HepG2 (cell line): ENCODE results near the gene UBE2D4. TPM values are rescaled to one million over a fixed set of nuclear protein-coding genes. Genes with fewer than 3 reads are reported as not detected.

Experiments
- ATAC-seq: fragments of 200-7000 bp; cut with Tn5 transposase; 3 replicates; pipeline ENCODE4 v1.9.1; 2020; ENCODE audit warnings: mild to moderate bottlenecking, moderate library complexity
- BruUV-seq: library from RNA; stranded (reverse); fragments of 400-500 nt; replicated peaks from 2 replicates; lab custom pipeline; 2021; lab: Mats Ljungman, UMichigan
- CTCF ChIA-PET: fragments of 300-600 bp; formaldehyde crosslinking; extraction: SDS; loops from one replicate; lab custom pipeline; 2021; ENCODE audit warnings: low total read pairs, inconsistent platforms, low intra/inter-chr PET ratio; lab: Yijun Ruan, JAX
- POLR2A ChIA-PET: fragments of 350-600 bp; sonication (Branson Sonifier 250); formaldehyde crosslinking; loops from one replicate; lab custom pipeline; 2020; ENCODE audit warnings: antibody characterized with exemption, inconsistent platforms; lab: Yijun Ruan, JAX
- DNase-seq: peaks from one replicate; pipeline ENCODE4 v3.0.0-alpha.2; 2015; ENCODE audit warnings: low spot score
- FAIRE-seq: peaks from 3 replicates; lab custom pipeline; 2011; peaks lifted over from hg19 to GRCh38; lab: Jason Lieb, UNC
- H2AFZ ChIP-seq: one replicate; pipeline ENCODE4 v1.6.1; 2011; ENCODE audit warnings: low read length, inconsistent platforms
- H3K27ac ChIP-seq: fragments of 300-600 bp; 3 replicates; pipeline ENCODE4 v1.8.0; 2011; ENCODE audit warnings: mixed run types, mild to moderate bottlenecking, mixed read lengths, low read length, inconsistent platforms; ENCODE audit not compliant: insufficient read depth; ENCODE audit errors: extremely low read length
- H3K27me3 ChIP-seq, 2 experiments: fragments of 200-600 bp in 1 of 2; 2 replicates in 1 of 2; 3 replicates in 1 of 2; pipeline versions ENCODE4 v1.6.0 to v1.8.0; 2011; ENCODE audit warnings: low read length in 2 of 2, mild to moderate bottlenecking in 2 of 2, moderate library complexity in 2 of 2, inconsistent platforms in 1 of 2; ENCODE audit not compliant: insufficient read depth in 2 of 2, control insufficient read depth in 1 of 2
- H3K36me3 ChIP-seq, 2 experiments: fragments of 200-600 bp in 1 of 2; replicated peaks in 1 of 2; 2 replicates in 1 of 2; 3 replicates in 1 of 2; pipeline versions ENCODE4 v1.5.1 to v1.8.0; 2011; ENCODE audit warnings: low read length in 2 of 2, inconsistent platforms in 1 of 2; ENCODE audit not compliant: insufficient read depth in 2 of 2, control insufficient read depth in 1 of 2
- H3K4me1 ChIP-seq: 2 replicates; pipeline ENCODE4 v1.5.1; 2012; ENCODE audit warnings: low read length, inconsistent platforms; ENCODE audit not compliant: insufficient read depth
- H3K4me2 ChIP-seq: 2 replicates; pipeline ENCODE4 v1.6.0; 2011; ENCODE audit warnings: low read depth, low read length, inconsistent platforms
- H3K4me3 ChIP-seq, 3 experiments: fragments of 200-600 bp in 1 of 3; sonication (generic), shearing (Covaris generic) in 1 of 3; replicated peaks in 1 of 3; 2 replicates each; pipeline ENCODE4 v1.5.1; 2011 to 2016; ENCODE audit warnings: low read length in 3 of 3, inconsistent platforms in 2 of 3, low read depth in 2 of 3, mild to moderate bottlenecking in 2 of 3, control low read depth in 1 of 3, mixed read lengths in 1 of 3; ENCODE audit not compliant: insufficient read depth in 1 of 3
- H3K79me2 ChIP-seq: one replicate; pipeline ENCODE4 v1.6.1; 2011; ENCODE audit warnings: low read length, inconsistent platforms; ENCODE audit not compliant: insufficient read depth
- H3K9ac ChIP-seq: 2 replicates; pipeline ENCODE4 v1.6.0; 2011; ENCODE audit warnings: mild to moderate bottlenecking, low read depth, low read length, inconsistent platforms; ENCODE audit not compliant: insufficient read depth
- H3K9me3 ChIP-seq: 2 replicates; pipeline ENCODE4 v1.5.1; 2012; ENCODE audit warnings: mild to moderate bottlenecking, low read length
- H4K20me1 ChIP-seq: 2 replicates; pipeline ENCODE4 v1.6.0; 2011; ENCODE audit warnings: inconsistent platforms, mild to moderate bottlenecking, low read length, moderate library complexity; ENCODE audit not compliant: insufficient read depth
- AHR ChIP-seq: IDR thresholded peaks from 2 replicates; pipeline ENCODE4 v1.6.1; 2018; ENCODE audit warnings: missing genetic modification reagents, missing compliant biosample characterization
- DNMT1 ChIP-seq: sonication (generic); formaldehyde crosslinking; IDR thresholded peaks from 2 replicates; pipeline ENCODE4 v1.5.1; 2020; ENCODE audit warnings: mild to moderate bottlenecking, missing genetic modification reagents
- ERF ChIP-seq: IDR thresholded peaks from 2 replicates; pipeline ENCODE4 v1.6.1; 2018; ENCODE audit warnings: missing biosample characterization, missing genetic modification reagents
- SALL1 ChIP-seq: sonication (generic); formaldehyde crosslinking; IDR thresholded peaks from 2 replicates; pipeline ENCODE4 v1.8.0; 2022; ENCODE audit warnings: mild to moderate bottlenecking, missing genetic modification reagents
- ZC3H4 ChIP-seq: sonication (generic); formaldehyde crosslinking; IDR thresholded peaks from 2 replicates; pipeline ENCODE4 v1.4.0; 2020; ENCODE audit warnings: missing genetic modification reagents, borderline replicate concordance
- ZNF121 ChIP-seq: sonication (generic); formaldehyde crosslinking; IDR thresholded peaks from 2 replicates; pipeline ENCODE4 v1.5.0; 2020; ENCODE audit warnings: mild to moderate bottlenecking, missing genetic modification reagents
- ZNF124 ChIP-seq: sonication (generic); formaldehyde crosslinking; IDR thresholded peaks from 2 replicates; pipeline ENCODE4 v1.4.0; 2020; ENCODE audit warnings: missing genetic modification reagents
- WGBS: methylation state at CpG from one replicate; pipeline ENCODE4 v1.1.6; 2017; ENCODE audit warnings: low lambda C conversion rate; 5-methylcytosine and 5-hydroxymethylcytosine counted together
- in situ Hi-C: cut with HindIII; loops from 2 replicates; pipeline ENCODE4 v1.10.0; 2017; ENCODE audit warnings: low pct_unique_long_range_greater_than_20kb; ENCODE audit not compliant: extremely low pct_ligation_motif_present
- intact Hi-C: fragments of 100-400 bp; cut with micrococcal nuclease; formaldehyde crosslinking; loops from one replicate; pipeline ENCODE4 v1.10.0; 2022; ENCODE audit not compliant: unreplicated experiment
- polyA plus RNA-seq, 8 experiments: library from polyadenylated mRNA; depleted of rRNA in 3 of 8; stranded (reverse) in 7 of 8; unstranded in 1 of 8; fragments of >200 nt; fragmentation: Illumina TruSeq in 4 of 8; extraction: Trizol in 4 of 8; gene quantifications; 2 replicates each; pipeline versions ENCODE4 v1.2.1 to v1.2.3, GENCODE V29; 2011 to 2016; ENCODE audit warnings: low read depth in 4 of 8, missing spikeins in 1 of 8, mixed read lengths in 1 of 8; ENCODE audit not compliant: insufficient read depth in 1 of 8
- total RNA-seq, 5 experiments: library from RNA; depleted of rRNA; stranded (reverse); fragments of >200 nt; fragmentation: Illumina TruSeq; extraction: Trizol; gene quantifications; 2 replicates each; pipeline ENCODE4 v1.2.3, GENCODE V29; 2016; ENCODE audit warnings: low read depth in 1 of 5
- TF ChIP-seq, protein P1 (sequence below): sonication (generic); formaldehyde crosslinking; IDR thresholded peaks from 2 replicates; pipeline ENCODE4 v1.4.0; 2020; ENCODE audit warnings: mild to moderate bottlenecking, missing genetic modification reagents
- TF ChIP-seq, protein P2 (sequence below): sonication (generic); formaldehyde crosslinking; IDR thresholded peaks from 2 replicates; pipeline ENCODE4 v1.4.0; 2020; ENCODE audit warnings: mild to moderate bottlenecking, low read depth, missing genetic modification reagents
- TF ChIP-seq, protein P3 (sequence below): sonication (generic); formaldehyde crosslinking; IDR thresholded peaks from 2 replicates; pipeline ENCODE4 v1.4.0; 2020; ENCODE audit warnings: low read depth, mild to moderate bottlenecking, missing genetic modification reagents

The UBE2D4 gene
- total and polyA plus RNA-seq, 2 of the 13 experiments (the other 11 are each of a cell fraction or from before 2014, with no cell fraction given): 9.9 to 16.0 TPM

DNA sequence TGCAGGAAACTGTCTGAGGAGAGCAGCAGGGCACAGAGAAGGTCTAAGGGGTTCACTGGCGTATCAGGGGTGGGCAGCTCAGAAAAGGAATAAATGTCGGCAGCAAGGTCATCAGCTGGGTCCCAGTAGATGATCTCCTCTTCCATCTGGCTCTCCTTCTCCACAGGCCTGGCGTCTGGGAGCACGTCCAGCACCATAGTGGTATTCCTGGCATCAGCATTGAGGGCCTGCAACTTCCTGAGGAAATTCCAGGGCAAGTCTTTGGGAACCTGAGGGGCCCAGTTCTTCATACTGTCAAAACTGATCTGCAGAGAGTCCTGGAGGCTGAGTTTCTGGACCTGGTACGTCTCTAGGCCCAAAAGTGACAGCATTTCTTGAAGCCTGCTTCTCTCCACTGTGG is 47.4 kb upstream of the UBE2D4 start:
- in situ Hi-C loops (no loop called here), intact Hi-C loops (no loop called here)
- 100% methylated on average over 5 of the region's 5 CpGs for WGBS
- POLR2A ChIA-PET: interaction anchor here (1.3 kb wide), 1 partner anchor 9 kb away, joined by 6 read pairs; the partner anchor contains the start of gene MRPS24
- Histone ChIP-seq H3K4me2 (no peak overlapping the region), H3K79me2 (no peaks in the 10 kb centered on the region), H3K4me3 (no peak overlapping the region), H2AFZ (no peak overlapping the region), H3K9me3 (no peaks in the 10 kb centered on the region), H3K27me3 (no peaks in the 10 kb centered on the region), H4K20me1 (no peaks in the 10 kb centered on the region), H3K27ac (no peak overlapping the region), H3K4me1 (no peaks in the 10 kb centered on the region)
- no peak for DNase-seq
- TF ChIP-seq AHR (CRISPR knock-in tag) (no peak), DNMT1 (no peak), ZNF124 (no peak), ZNF121 (CRISPR knock-in tag) (no peak), SALL1 (no peak), ERF (no peak), ZC3H4 (CRISPR knock-in tag) (no peak)
- TF ChIP-seq, protein P1, sequence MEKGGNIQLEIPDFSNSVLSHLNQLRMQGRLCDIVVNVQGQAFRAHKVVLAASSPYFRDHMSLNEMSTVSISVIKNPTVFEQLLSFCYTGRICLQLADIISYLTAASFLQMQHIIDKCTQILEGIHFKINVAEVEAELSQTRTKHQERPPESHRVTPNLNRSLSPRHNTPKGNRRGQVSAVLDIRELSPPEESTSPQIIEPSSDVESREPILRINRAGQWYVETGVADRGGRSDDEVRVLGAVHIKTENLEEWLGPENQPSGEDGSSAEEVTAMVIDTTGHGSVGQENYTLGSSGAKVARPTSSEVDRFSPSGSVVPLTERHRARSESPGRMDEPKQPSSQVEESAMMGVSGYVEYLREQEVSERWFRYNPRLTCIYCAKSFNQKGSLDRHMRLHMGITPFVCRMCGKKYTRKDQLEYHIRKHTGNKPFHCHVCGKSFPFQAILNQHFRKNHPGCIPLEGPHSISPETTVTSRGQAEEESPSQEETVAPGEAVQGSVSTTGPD (CRISPR knock-in tag): no peak
- TF ChIP-seq, protein P2, sequence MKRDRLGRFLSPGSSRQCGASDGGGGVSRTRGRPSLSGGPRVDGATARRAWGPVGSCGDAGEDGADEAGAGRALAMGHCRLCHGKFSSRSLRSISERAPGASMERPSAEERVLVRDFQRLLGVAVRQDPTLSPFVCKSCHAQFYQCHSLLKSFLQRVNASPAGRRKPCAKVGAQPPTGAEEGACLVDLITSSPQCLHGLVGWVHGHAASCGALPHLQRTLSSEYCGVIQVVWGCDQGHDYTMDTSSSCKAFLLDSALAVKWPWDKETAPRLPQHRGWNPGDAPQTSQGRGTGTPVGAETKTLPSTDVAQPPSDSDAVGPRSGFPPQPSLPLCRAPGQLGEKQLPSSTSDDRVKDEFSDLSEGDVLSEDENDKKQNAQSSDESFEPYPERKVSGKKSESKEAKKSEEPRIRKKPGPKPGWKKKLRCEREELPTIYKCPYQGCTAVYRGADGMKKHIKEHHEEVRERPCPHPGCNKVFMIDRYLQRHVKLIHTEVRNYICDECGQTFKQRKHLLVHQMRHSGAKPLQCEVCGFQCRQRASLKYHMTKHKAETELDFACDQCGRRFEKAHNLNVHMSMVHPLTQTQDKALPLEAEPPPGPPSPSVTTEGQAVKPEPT (CRISPR knock-in tag): no peak
- TF ChIP-seq, protein P3, sequence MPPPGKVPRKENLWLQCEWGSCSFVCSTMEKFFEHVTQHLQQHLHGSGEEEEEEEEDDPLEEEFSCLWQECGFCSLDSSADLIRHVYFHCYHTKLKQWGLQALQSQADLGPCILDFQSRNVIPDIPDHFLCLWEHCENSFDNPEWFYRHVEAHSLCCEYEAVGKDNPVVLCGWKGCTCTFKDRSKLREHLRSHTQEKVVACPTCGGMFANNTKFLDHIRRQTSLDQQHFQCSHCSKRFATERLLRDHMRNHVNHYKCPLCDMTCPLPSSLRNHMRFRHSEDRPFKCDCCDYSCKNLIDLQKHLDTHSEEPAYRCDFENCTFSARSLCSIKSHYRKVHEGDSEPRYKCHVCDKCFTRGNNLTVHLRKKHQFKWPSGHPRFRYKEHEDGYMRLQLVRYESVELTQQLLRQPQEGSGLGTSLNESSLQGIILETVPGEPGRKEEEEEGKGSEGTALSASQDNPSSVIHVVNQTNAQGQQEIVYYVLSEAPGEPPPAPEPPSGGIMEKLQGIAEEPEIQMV (CRISPR knock-in tag): no peak
- TF ChIP-seq, all 625 proteins: peak for 0
- CTCF ChIA-PET: no interaction called here
- FAIRE-seq: no peak
- BruUV-seq: no TSS peak
- peaks cover 26 to 75% of the 10 kb centered on the region in 2 experiments for H3K36me3 ChIP-seq
- no peak overlapping the region for H3K9ac ChIP-seq
- no peak for ATAC-seq
